Measurements from ENCODE around the gene HCN4. TPM values are rescaled to one million over a fixed set of nuclear protein-coding genes. Genes with fewer than 3 reads are reported as not detected.

HCN4 gene
- polyA plus RNA-seq, 1 donor = 0.49 TPM

- Histone ChIP-seq H3K4me3 (ENCODE audit: low read length) (no peak overlapping the region), H3K4me1 (ENCODE audit: control insufficient read depth, insufficient read depth, low read length) (no peaks in the 10 kb centered on the region), H3K27me3 (ENCODE audit: control insufficient read depth, insufficient read depth, low read length) (peaks cover 3% of the 10 kb centered on the region), H3K27ac (ENCODE audit: low read length) (no peak overlapping the region), H3K9me3 (ENCODE audit: control insufficient read depth, low read depth, low read length) (no peaks in the 10 kb centered on the region), H3K36me3 (ENCODE audit: control insufficient read depth, insufficient read depth, low read length) (no peaks in the 10 kb centered on the region)
- no CpG with 5 or more reads among the region's 12 CpGs for WGBS (ENCODE audit: insufficient coverage, low lambda C conversion rate)
- no peak for DNase-seq
Observed at GRCh38 chr15:73328149-73328820, 40.5 kb downstream of the HCN4 start.

GRCh38 chr15:73326157-73326556, 42.6 kb downstream of the HCN4 start:
- no peak overlapping the region for H3K27ac ChIP-seq (ENCODE audit: low read length)
- H3K4me3 ChIP-seq (ENCODE audit: low read length) = no peak overlapping the region
- no CpG with 5 or more reads among the region's 4 CpGs for WGBS (ENCODE audit: insufficient coverage, low lambda C conversion rate)
- no peaks in the 10 kb centered on the region for H3K9me3 ChIP-seq (ENCODE audit: control insufficient read depth, low read depth, low read length)
- no peaks in the 10 kb centered on the region for H3K4me1 ChIP-seq (ENCODE audit: control insufficient read depth, insufficient read depth, low read length)
- peaks cover 3% of the 10 kb centered on the region for H3K27me3 ChIP-seq (ENCODE audit: control insufficient read depth, insufficient read depth, low read length)
- H3K36me3 ChIP-seq (ENCODE audit: control insufficient read depth, insufficient read depth, low read length) = no peaks in the 10 kb centered on the region
- DNase-seq = no peak

- WGBS (ENCODE audit: insufficient coverage, low lambda C conversion rate) = 80% methylated on average over 1 of the region's 29 CpGs
- H3K36me3 ChIP-seq (ENCODE audit: control insufficient read depth, insufficient read depth, low read length) = no peaks in the 10 kb centered on the region
- no peak for DNase-seq
Observed at GRCh38 chr15:73325191-73325861, 43.4 kb downstream of the HCN4 start.

GRCh38 chr15:73324496-73325170, 44.1 kb downstream of the HCN4 start:
- WGBS (ENCODE audit: insufficient coverage, low lambda C conversion rate) = 80% methylated on average over 1 of the region's 16 CpGs
- DNase-seq = no peak
- Histone ChIP-seq H3K4me3 (ENCODE audit: low read length) (no peak overlapping the region), H3K27me3 (ENCODE audit: control insufficient read depth, insufficient read depth, low read length) (peaks cover 6% of the 10 kb centered on the region), H3K36me3 (ENCODE audit: control insufficient read depth, insufficient read depth, low read length) (no peaks in the 10 kb centered on the region), H3K9me3 (ENCODE audit: control insufficient read depth, low read depth, low read length) (no peaks in the 10 kb centered on the region), H3K27ac (ENCODE audit: low read length) (no peak overlapping the region), H3K4me1 (ENCODE audit: control insufficient read depth, insufficient read depth, low read length) (no peaks in the 10 kb centered on the region)

More at GRCh38 chr15:73325191-73325861, 43.4 kb downstream of the HCN4 start:
- H3K4me3 ChIP-seq (ENCODE audit: low read length) = no peak overlapping the region
- H3K4me1 ChIP-seq (ENCODE audit: control insufficient read depth, insufficient read depth, low read length) = no peaks in the 10 kb centered on the region
- H3K27ac ChIP-seq (ENCODE audit: low read length) = no peak overlapping the region
- no peaks in the 10 kb centered on the region for H3K9me3 ChIP-seq (ENCODE audit: control insufficient read depth, low read depth, low read length)
- peaks cover 3% of the 10 kb centered on the region for H3K27me3 ChIP-seq (ENCODE audit: control insufficient read depth, insufficient read depth, low read length)

- Histone ChIP-seq H3K4me3 (ENCODE audit: low read length) (no peak overlapping the region), H3K4me1 (ENCODE audit: control insufficient read depth, insufficient read depth, low read length) (no peaks in the 10 kb centered on the region), H3K27me3 (ENCODE audit: control insufficient read depth, insufficient read depth, low read length) (peaks cover 12% of the 10 kb centered on the region), H3K36me3 (ENCODE audit: control insufficient read depth, insufficient read depth, low read length) (no peaks in the 10 kb centered on the region), H3K9me3 (ENCODE audit: control insufficient read depth, low read depth, low read length) (no peaks in the 10 kb centered on the region), H3K27ac (ENCODE audit: low read length) (no peak overlapping the region)
- DNase-seq = no peak
- WGBS (ENCODE audit: insufficient coverage, low lambda C conversion rate) = no CpG with 5 or more reads among the region's 16 CpGs
Observed at GRCh38 chr15:73323956-73324355, 44.8 kb downstream of the HCN4 start.

GRCh38 chr15:73323374-73323955, 45.3 kb downstream of the HCN4 start:
- Histone ChIP-seq H3K9me3 (ENCODE audit: control insufficient read depth, low read depth, low read length) (no peaks in the 10 kb centered on the region), H3K4me1 (ENCODE audit: control insufficient read depth, insufficient read depth, low read length) (no peaks in the 10 kb centered on the region), H3K27me3 (ENCODE audit: control insufficient read depth, insufficient read depth, low read length) (peaks cover 17% of the 10 kb centered on the region), H3K36me3 (ENCODE audit: control insufficient read depth, insufficient read depth, low read length) (no peaks in the 10 kb centered on the region), H3K4me3 (ENCODE audit: low read length) (no peak overlapping the region), H3K27ac (ENCODE audit: low read length) (no peak overlapping the region)
- DNase-seq = no peak
- no CpG with 5 or more reads among the region's 30 CpGs for WGBS (ENCODE audit: insufficient coverage, low lambda C conversion rate)

- Histone ChIP-seq H3K4me1 (ENCODE audit: control insufficient read depth, insufficient read depth, low read length) (no peaks in the 10 kb centered on the region), H3K4me3 (ENCODE audit: low read length) (no peak overlapping the region), H3K27me3 (ENCODE audit: control insufficient read depth, insufficient read depth, low read length) (peaks cover 22% of the 10 kb centered on the region), H3K36me3 (ENCODE audit: control insufficient read depth, insufficient read depth, low read length) (no peaks in the 10 kb centered on the region), H3K27ac (ENCODE audit: low read length) (no peak overlapping the region), H3K9me3 (ENCODE audit: control insufficient read depth, low read depth, low read length) (no peaks in the 10 kb centered on the region)
- no CpG with 5 or more reads among the region's 38 CpGs for WGBS (ENCODE audit: insufficient coverage, low lambda C conversion rate)
- no peak for DNase-seq
Observed at GRCh38 chr15:73322665-73323373, 45.9 kb downstream of the HCN4 start.

- Histone ChIP-seq H3K27ac (ENCODE audit: low read length) (no peak overlapping the region), H3K9me3 (ENCODE audit: control insufficient read depth, low read depth, low read length) (no peaks in the 10 kb centered on the region), H3K4me1 (ENCODE audit: control insufficient read depth, insufficient read depth, low read length) (no peaks in the 10 kb centered on the region), H3K4me3 (ENCODE audit: low read length) (no peak overlapping the region), H3K27me3 (ENCODE audit: control insufficient read depth, insufficient read depth, low read length) (peaks cover 22% of the 10 kb centered on the region), H3K36me3 (ENCODE audit: control insufficient read depth, insufficient read depth, low read length) (no peaks in the 10 kb centered on the region)
- DNase-seq = no peak
- WGBS (ENCODE audit: insufficient coverage, low lambda C conversion rate) = no CpG with 5 or more reads among the region's 17 CpGs
Observed at GRCh38 chr15:73321496-73322450, 47.0 kb downstream of the HCN4 start.

- Histone ChIP-seq H3K27me3 (ENCODE audit: control insufficient read depth, insufficient read depth, low read length) (peaks cover 21% of the 10 kb centered on the region), H3K9me3 (ENCODE audit: control insufficient read depth, low read depth, low read length) (no peaks in the 10 kb centered on the region), H3K27ac (ENCODE audit: low read length) (no peak overlapping the region), H3K4me1 (ENCODE audit: control insufficient read depth, insufficient read depth, low read length) (no peaks in the 10 kb centered on the region), H3K4me3 (ENCODE audit: low read length) (no peak overlapping the region), H3K36me3 (ENCODE audit: control insufficient read depth, insufficient read depth, low read length) (no peaks in the 10 kb centered on the region)
- WGBS (ENCODE audit: insufficient coverage, low lambda C conversion rate) = no CpG with 5 or more reads among the region's 3 CpGs
- DNase-seq = no peak
Observed at GRCh38 chr15:73320619-73321180, 48.1 kb downstream of the HCN4 start.
